Activated T-helper 2 cell treated with anti-CD3 and anti-CD28 coated beads, Interferon-gamma antibody, Interleukin-2, Interleukin-4, amounts not matched to agents 10 μg/mL and 5 μg/mL and 100 μg/mL, durations not matched to agents 14 hours and 24 hours and 36 hours (primary cell): ENCODE measurements around the gene SLC9A8. TPM values are rescaled to one million over a fixed set of nuclear protein-coding genes. Genes with fewer than 3 reads are reported as not detected.
A peak's percentile ranks its signal among the peaks of the same experiment; 100 is the strongest.

Experiments
- DNase-seq: peaks from one replicate; pipeline ENCODE4 v3.0.0; 2021; ENCODE audit warnings: low spot score
- H3K27ac Mint-ChIP-seq: one replicate; pipeline ENCODE4 v1.8.0; 2021; ENCODE audit warnings: mixed read lengths
- H3K27me3 Mint-ChIP-seq: one replicate; pipeline ENCODE4 v1.8.0; 2021; ENCODE audit warnings: low read depth, mixed read lengths
- H3K36me3 Mint-ChIP-seq: one replicate; pipeline ENCODE4 v1.8.0; 2021; ENCODE audit warnings: low read depth, mixed read lengths
- H3K4me1 Mint-ChIP-seq: one replicate; pipeline ENCODE4 v1.8.0; 2021; ENCODE audit warnings: low read depth, mixed read lengths
- H3K4me3 Mint-ChIP-seq: one replicate; pipeline ENCODE4 v1.8.0; 2021; ENCODE audit warnings: low read depth, mild to moderate bottlenecking, moderate library complexity, mixed read lengths
- H3K9me3 Mint-ChIP-seq: one replicate; pipeline ENCODE4 v1.8.0; 2021; ENCODE audit warnings: mixed read lengths
- intact Hi-C: fragments of 100-400 bp; cut with micrococcal nuclease; formaldehyde crosslinking; loops from one replicate; pipeline ENCODE4 v1.15.1; 2023
- total RNA-seq: library from RNA; stranded (reverse); gene quantifications from 2 replicates; pipeline ENCODE4 v1.2.3, GENCODE V29; 2022

The SLC9A8 gene
- total RNA-seq, 1 donor from 2014 or later = 18.7 TPM

DNA sequence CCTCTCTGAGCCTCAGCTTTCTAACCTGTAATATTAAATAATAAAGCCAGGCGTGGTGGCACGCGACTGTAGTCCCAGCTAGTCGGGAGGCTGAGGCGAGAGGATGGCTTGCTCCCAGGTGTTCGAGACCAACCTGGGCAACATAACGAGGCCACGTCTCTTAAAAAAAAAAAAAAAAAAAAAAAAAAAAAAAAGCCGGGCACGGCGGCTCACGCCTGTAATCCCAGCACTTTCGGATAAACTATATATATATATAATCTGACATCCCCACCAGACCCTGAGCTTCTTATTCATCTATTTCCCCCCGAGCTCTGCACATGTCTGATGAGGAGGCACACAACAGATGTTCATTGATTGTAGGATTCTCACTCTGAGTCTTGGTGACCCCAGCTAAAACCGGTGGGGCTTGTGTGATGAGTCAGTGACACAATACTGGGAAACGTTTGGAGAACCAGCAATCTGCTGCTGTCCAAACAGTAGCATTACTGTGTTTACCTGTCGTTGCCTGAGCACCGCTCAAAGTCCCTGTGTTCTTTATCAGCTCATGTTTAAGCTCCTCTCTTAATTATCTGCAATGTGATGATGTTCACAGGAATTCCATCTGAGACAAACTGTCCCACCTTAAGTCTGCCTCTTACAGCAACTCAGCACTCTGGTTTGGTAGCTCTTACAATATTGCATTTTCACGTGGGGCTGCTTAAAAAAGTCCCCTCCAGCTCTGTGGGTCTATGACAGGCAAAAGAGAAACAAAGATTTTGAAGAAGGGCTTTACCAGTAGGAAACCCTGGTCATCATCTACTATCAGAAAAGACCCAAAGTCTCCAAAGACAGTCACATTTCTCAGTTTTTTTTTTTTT is 103.7 kb downstream of the SLC9A8 start:
- Mint-ChIP-seq H3K27me3 (no peaks in the 10 kb centered on the region), H3K36me3 (no peaks in the 10 kb centered on the region), H3K4me1 (peaks cover 23% of the 10 kb centered on the region), H3K27ac (peak overlapping the region; percentile 100), H3K4me3 (peak overlapping the region; percentile 96), H3K9me3 (no peaks in the 10 kb centered on the region)
- DNase-seq = no peak
- intact Hi-C loops = no loop called here

GRCh38 chr20:49918446-49918845 is 105.8 kb downstream of the SLC9A8 start:
- Mint-ChIP-seq H3K36me3 (no peaks in the 10 kb centered on the region), H3K4me3 (no peak overlapping the region), H3K9me3 (no peaks in the 10 kb centered on the region), H3K4me1 (peaks cover 22% of the 10 kb centered on the region), H3K27me3 (no peaks in the 10 kb centered on the region), H3K27ac (no peak overlapping the region)
- DNase-seq = no peak
- intact Hi-C loops = no loop called here

DNA sequence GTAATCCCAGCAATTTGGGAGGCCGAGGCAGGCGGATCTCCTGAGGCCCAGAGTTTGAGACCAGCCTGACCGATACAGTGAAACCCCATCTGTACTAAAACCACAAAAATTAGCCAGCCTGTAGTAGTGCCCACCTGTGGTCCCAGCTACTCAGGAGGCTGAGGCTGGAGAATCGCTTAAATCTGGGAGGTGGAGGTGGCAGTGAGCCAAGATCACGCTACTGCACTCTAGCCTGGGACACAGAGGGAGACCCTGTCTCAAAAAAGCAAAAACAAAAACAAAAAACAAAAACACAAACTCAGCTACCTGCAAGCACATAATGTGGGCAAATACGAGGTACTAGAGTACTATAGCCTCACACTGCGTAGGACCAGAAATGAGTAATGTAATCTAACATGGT is 106.4 kb downstream of the SLC9A8 start:
- H3K27ac Mint-ChIP-seq = no peak overlapping the region
- no peak for DNase-seq
- H3K4me1 Mint-ChIP-seq = peaks cover 16% of the 10 kb centered on the region
- no peaks in the 10 kb centered on the region for H3K9me3 Mint-ChIP-seq
- intact Hi-C loops = no loop called here
- no peak overlapping the region for H3K4me3 Mint-ChIP-seq
- no peaks in the 10 kb centered on the region for H3K36me3 Mint-ChIP-seq
- no peaks in the 10 kb centered on the region for H3K27me3 Mint-ChIP-seq

- no peak for DNase-seq
- no peak overlapping the region for H3K4me3 Mint-ChIP-seq
- H3K36me3 Mint-ChIP-seq = no peaks in the 10 kb centered on the region
- H3K9me3 Mint-ChIP-seq = no peaks in the 10 kb centered on the region
- H3K27me3 Mint-ChIP-seq = no peaks in the 10 kb centered on the region
- intact Hi-C loops = no loop called here
- no peak overlapping the region for H3K27ac Mint-ChIP-seq
- H3K4me1 Mint-ChIP-seq = peaks cover 12% of the 10 kb centered on the region
These were observed 106.8 kb downstream of the SLC9A8 start for GRCh38 chr20:49919461-49919860.

GRCh38 chr20:49924247-49924646 is 111.6 kb downstream of the SLC9A8 start:
- no peak for DNase-seq
- H3K27ac Mint-ChIP-seq = no peak overlapping the region
- peaks cover 6% of the 10 kb centered on the region for H3K4me1 Mint-ChIP-seq
- H3K36me3 Mint-ChIP-seq = no peaks in the 10 kb centered on the region
- H3K27me3 Mint-ChIP-seq = no peaks in the 10 kb centered on the region
- no peak overlapping the region for H3K4me3 Mint-ChIP-seq
- intact Hi-C loops = loop anchor here (10.0 kb wide), 1 partner anchor 599 kb away; no protein-coding TSS in a partner anchor
- H3K9me3 Mint-ChIP-seq = no peaks in the 10 kb centered on the region

GRCh38 chr20:49925901-49926454 is 113.3 kb downstream of the SLC9A8 start:
- H3K27me3 Mint-ChIP-seq = peaks cover 3% of the 10 kb centered on the region
- no peaks in the 10 kb centered on the region for H3K9me3 Mint-ChIP-seq
- peaks cover 6% of the 10 kb centered on the region for H3K4me1 Mint-ChIP-seq
- H3K27ac Mint-ChIP-seq = no peak overlapping the region
- H3K36me3 Mint-ChIP-seq = no peaks in the 10 kb centered on the region
- H3K4me3 Mint-ChIP-seq = no peak overlapping the region
- intact Hi-C loops = loop anchor here (5.0 to 10.0 kb wide), 2 partner anchors 314 to 601 kb away; no protein-coding TSS in a partner anchor
- DNase-seq = no peak

DNA sequence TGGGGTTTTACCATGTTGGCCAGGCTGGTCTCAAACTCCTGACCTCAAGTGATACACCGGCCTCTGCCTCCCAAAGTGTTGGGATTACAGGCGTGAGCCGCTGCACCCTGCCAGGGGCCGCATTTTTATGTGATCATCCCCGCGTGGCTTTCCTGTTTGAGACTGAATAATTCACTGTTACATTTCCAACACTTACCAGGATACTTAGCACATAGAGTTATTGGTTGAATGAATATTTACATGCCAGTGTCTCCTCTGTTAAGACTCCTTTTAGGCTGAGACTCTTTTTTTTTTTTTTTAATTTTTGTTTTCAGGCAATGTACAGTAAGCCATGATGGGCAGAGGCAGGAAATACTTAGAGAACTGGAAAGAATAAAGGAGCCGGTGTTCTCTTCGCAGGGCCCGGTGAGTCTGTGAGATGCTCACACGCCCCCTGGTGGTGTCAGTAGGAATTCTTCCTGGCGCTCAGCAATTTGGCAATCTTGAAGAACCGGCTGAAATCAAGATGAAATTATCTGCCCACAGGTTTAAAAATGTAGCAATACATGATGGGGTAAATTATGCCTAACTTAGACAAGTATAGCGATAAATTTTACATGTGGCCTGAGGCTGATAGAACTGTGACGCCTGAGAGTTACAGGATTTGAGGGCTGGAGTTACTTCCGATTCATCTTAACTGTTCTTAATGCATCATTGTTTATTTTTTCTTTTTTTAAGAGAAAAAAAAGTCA is 115.9 kb downstream of the SLC9A8 start:
- H3K36me3 Mint-ChIP-seq = no peaks in the 10 kb centered on the region
- H3K4me1 Mint-ChIP-seq = peaks cover 6% of the 10 kb centered on the region
- H3K4me3 Mint-ChIP-seq = no peak overlapping the region
- peak; percentile 71 for DNase-seq
- H3K9me3 Mint-ChIP-seq = no peaks in the 10 kb centered on the region
- H3K27me3 Mint-ChIP-seq = peaks cover 3% of the 10 kb centered on the region
- intact Hi-C loops = loop anchor here (5.0 to 10.0 kb wide), 2 partner anchors 316 to 604 kb away; no protein-coding TSS in a partner anchor
- peak overlapping the region; percentile 49 for H3K27ac Mint-ChIP-seq

DNA sequence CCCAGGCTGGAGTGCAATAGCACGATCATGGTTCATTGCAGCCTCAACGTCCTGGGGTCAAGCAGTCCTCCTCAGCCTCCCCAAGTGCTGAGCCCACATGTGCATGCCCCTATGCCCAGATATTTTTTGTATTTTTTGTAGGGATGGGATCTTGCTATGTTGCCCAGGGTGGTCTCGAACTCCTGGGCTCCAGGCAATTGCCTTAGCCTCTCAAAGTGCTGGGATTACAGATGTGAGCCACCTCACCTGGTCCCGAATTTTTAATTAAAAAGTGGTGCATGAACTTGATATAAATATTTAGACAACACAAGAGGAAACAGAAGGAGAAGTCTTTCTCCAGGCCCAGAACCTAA is 116.5 kb downstream of the SLC9A8 start:
- Mint-ChIP-seq H3K27ac (no peak overlapping the region), H3K9me3 (no peaks in the 10 kb centered on the region), H3K4me3 (no peak overlapping the region), H3K36me3 (no peaks in the 10 kb centered on the region), H3K4me1 (peaks cover 10% of the 10 kb centered on the region), H3K27me3 (peaks cover 3% of the 10 kb centered on the region)
- no peak for DNase-seq
- intact Hi-C loops = loop anchor here (5.0 to 10.0 kb wide), 2 partner anchors 317 to 604 kb away; no protein-coding TSS in a partner anchor

DNA sequence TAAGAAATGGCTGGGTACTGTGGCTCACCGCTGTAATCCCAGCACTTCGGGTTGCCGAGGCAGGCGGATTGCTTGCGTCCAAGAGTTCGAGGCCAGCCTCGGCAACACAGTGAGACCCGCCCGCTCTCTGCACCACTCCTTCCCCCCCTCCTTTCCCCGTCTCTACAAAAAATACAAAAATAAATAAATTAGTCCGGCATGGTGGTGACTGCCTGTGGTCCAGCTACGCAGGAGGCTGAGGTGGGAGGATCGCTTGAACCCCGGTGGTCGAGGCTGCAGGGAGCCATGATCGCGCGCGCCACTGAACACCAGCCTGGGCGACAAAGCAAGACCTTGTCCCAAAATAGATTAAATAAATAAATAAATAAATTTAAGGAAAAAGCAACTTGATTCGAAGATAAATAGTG is 123.1 kb downstream of the SLC9A8 start:
- no peaks in the 10 kb centered on the region for H3K9me3 Mint-ChIP-seq
- no peak overlapping the region for H3K27ac Mint-ChIP-seq
- peaks cover 31% of the 10 kb centered on the region for H3K4me1 Mint-ChIP-seq
- H3K4me3 Mint-ChIP-seq = peak overlapping the region; percentile 41
- intact Hi-C loops = loop anchor here (2.0 to 5.0 kb wide), 2 partner anchors 21 to 398 kb away; partner anchors contain the start of gene SPATA2
- peaks cover 19% of the 10 kb centered on the region for H3K36me3 Mint-ChIP-seq
- DNase-seq = no peak
- H3K27me3 Mint-ChIP-seq = peaks cover under 1% of the 10 kb centered on the region

- intact Hi-C loops = loop anchor here (2.0 to 5.0 kb wide), 2 partner anchors 22 to 399 kb away; partner anchors contain the start of gene SPATA2
- no peaks in the 10 kb centered on the region for H3K9me3 Mint-ChIP-seq
- H3K4me1 Mint-ChIP-seq = peaks cover 36% of the 10 kb centered on the region
These were observed 123.8 kb downstream of the SLC9A8 start, which contains the start of gene RNF114 for GRCh38 chr20:49936153-49937026. Gene RNF114, plus strand, starts transcription at chr20:49936397. Its CDS starts 16 bp downstream, at chr20:49936413.

GRCh38 chr20:49937027-49937929 is 124.7 kb downstream of the SLC9A8 start:
- intact Hi-C loops = loop anchor here (2.0 to 5.0 kb wide), 2 partner anchors 22 to 400 kb away; partner anchors contain the start of gene SPATA2
- Mint-ChIP-seq H3K4me3 (peak overlapping the region; percentile 90), H3K36me3 (peaks cover 29% of the 10 kb centered on the region), H3K4me1 (peaks cover 36% of the 10 kb centered on the region), H3K27ac (peak overlapping the region; percentile 67), H3K9me3 (no peaks in the 10 kb centered on the region), H3K27me3 (no peaks in the 10 kb centered on the region)
- DNase-seq = no peak

More at GRCh38 chr20:49936153-49937026, 123.8 kb downstream of the SLC9A8 start, which contains the start of gene RNF114:
- H3K27ac Mint-ChIP-seq = peak within 1 kb of the TSS; percentile 67
- peak; percentile 78 for DNase-seq
- H3K27me3 Mint-ChIP-seq = no peaks in the 10 kb centered on the region
- H3K4me3 Mint-ChIP-seq = peak within 1 kb of the TSS; percentile 90
- peaks cover 26% of the 10 kb centered on the region for H3K36me3 Mint-ChIP-seq
